ENCODE results near the gene SPR. TPM values are rescaled to one million over a fixed set of nuclear protein-coding genes. Genes with fewer than 3 reads are reported as not detected.

Gene SPR
- total RNA-seq, 6 experiments from 2014 or later = 17.0 to 21.6 (median 19.0) TPM

Other genes with a start within 250 kb of the SPR start
- 10 to 100 TPM; 24.8 to 33.0 (median 27.4) TPM for gene EXOC6B, start 61.4 kb upstream of the SPR start, total RNA-seq (2021; fragmentation: NEBNext Ultra II Directional; extraction: Animal tissue kit (Norgen Biotek cat#: 25700))
- not detected for gene EMX1, start 30.1 kb downstream of the SPR start, total RNA-seq (2021; fragmentation: NEBNext Ultra II Directional; extraction: Animal tissue kit (Norgen Biotek cat#: 25700))
- 10 to 100 TPM; 10.2 to 17.0 (median 14.7) TPM for gene SFXN5, start 184.3 kb downstream of the SPR start, total RNA-seq (2021; fragmentation: NEBNext Ultra II Directional; extraction: Animal tissue kit (Norgen Biotek cat#: 25700))
- gene RAB11FIP5, start 225.5 kb downstream of the SPR start, total RNA-seq (2021; fragmentation: NEBNext Ultra II Directional; extraction: Animal tissue kit (Norgen Biotek cat#: 25700)) = 10 to 100 TPM; 76.7 to 92.0 (median 83.6) TPM